HepG2 (cell line): Measurements from ENCODE around the gene OXSM. TPM values are rescaled to one million over a fixed set of nuclear protein-coding genes. Genes with fewer than 3 reads are reported as not detected.
A peak's percentile ranks its signal among the peaks of the same experiment; 100 is the strongest.

ENCODE experiments used
- ATAC-seq: fragments of 200-7000 bp; cut with Tn5 transposase; 3 replicates; pipeline ENCODE4 v1.9.1; 2020; ENCODE audit warnings: mild to moderate bottlenecking, moderate library complexity
- BruUV-seq: library from RNA; stranded (reverse); fragments of 400-500 nt; replicated peaks from 2 replicates; lab custom pipeline; 2021; lab: Mats Ljungman, UMichigan
- CTCF ChIA-PET: fragments of 300-600 bp; formaldehyde crosslinking; extraction: SDS; loops from one replicate; lab custom pipeline; 2021; ENCODE audit warnings: low total read pairs, inconsistent platforms, low intra/inter-chr PET ratio; lab: Yijun Ruan, JAX
- POLR2A ChIA-PET: fragments of 350-600 bp; sonication (Branson Sonifier 250); formaldehyde crosslinking; loops from one replicate; lab custom pipeline; 2020; ENCODE audit warnings: antibody characterized with exemption, inconsistent platforms; lab: Yijun Ruan, JAX
- DNase-seq: peaks from one replicate; pipeline ENCODE4 v3.0.0-alpha.2; 2015; ENCODE audit warnings: low spot score
- FAIRE-seq: peaks from 3 replicates; lab custom pipeline; 2011; peaks lifted over from hg19 to GRCh38; lab: Jason Lieb, UNC
- H2AFZ ChIP-seq: one replicate; pipeline ENCODE4 v1.6.1; 2011; ENCODE audit warnings: low read length, inconsistent platforms
- H3K27ac ChIP-seq: fragments of 300-600 bp; 3 replicates; pipeline ENCODE4 v1.8.0; 2011; ENCODE audit warnings: mixed run types, mild to moderate bottlenecking, mixed read lengths, low read length, inconsistent platforms; ENCODE audit not compliant: insufficient read depth; ENCODE audit errors: extremely low read length
- H3K27me3 ChIP-seq, 2 experiments: fragments of 200-600 bp in 1 of 2; 2 replicates in 1 of 2; 3 replicates in 1 of 2; pipeline versions ENCODE4 v1.6.0 to v1.8.0; 2011; ENCODE audit warnings: low read length in 2 of 2, mild to moderate bottlenecking in 2 of 2, moderate library complexity in 2 of 2, inconsistent platforms in 1 of 2; ENCODE audit not compliant: insufficient read depth in 2 of 2, control insufficient read depth in 1 of 2
- H3K36me3 ChIP-seq, 2 experiments: fragments of 200-600 bp in 1 of 2; replicated peaks in 1 of 2; 2 replicates in 1 of 2; 3 replicates in 1 of 2; pipeline versions ENCODE4 v1.5.1 to v1.8.0; 2011; ENCODE audit warnings: low read length in 2 of 2, inconsistent platforms in 1 of 2; ENCODE audit not compliant: insufficient read depth in 2 of 2, control insufficient read depth in 1 of 2
- H3K4me1 ChIP-seq: 2 replicates; pipeline ENCODE4 v1.5.1; 2012; ENCODE audit warnings: low read length, inconsistent platforms; ENCODE audit not compliant: insufficient read depth
- H3K4me2 ChIP-seq: 2 replicates; pipeline ENCODE4 v1.6.0; 2011; ENCODE audit warnings: low read depth, low read length, inconsistent platforms
- H3K4me3 ChIP-seq, 3 experiments: fragments of 200-600 bp in 1 of 3; sonication (generic), shearing (Covaris generic) in 1 of 3; replicated peaks in 1 of 3; 2 replicates each; pipeline ENCODE4 v1.5.1; 2011 to 2016; ENCODE audit warnings: low read length in 3 of 3, inconsistent platforms in 2 of 3, low read depth in 2 of 3, mild to moderate bottlenecking in 2 of 3, control low read depth in 1 of 3, mixed read lengths in 1 of 3; ENCODE audit not compliant: insufficient read depth in 1 of 3
- H3K79me2 ChIP-seq: one replicate; pipeline ENCODE4 v1.6.1; 2011; ENCODE audit warnings: low read length, inconsistent platforms; ENCODE audit not compliant: insufficient read depth
- H3K9ac ChIP-seq: 2 replicates; pipeline ENCODE4 v1.6.0; 2011; ENCODE audit warnings: mild to moderate bottlenecking, low read depth, low read length, inconsistent platforms; ENCODE audit not compliant: insufficient read depth
- H3K9me3 ChIP-seq: 2 replicates; pipeline ENCODE4 v1.5.1; 2012; ENCODE audit warnings: mild to moderate bottlenecking, low read length
- H4K20me1 ChIP-seq: 2 replicates; pipeline ENCODE4 v1.6.0; 2011; ENCODE audit warnings: inconsistent platforms, mild to moderate bottlenecking, low read length, moderate library complexity; ENCODE audit not compliant: insufficient read depth
- ASH2L ChIP-seq: fragments of 300-600, 200-600 bp; sonication (generic); IDR thresholded peaks from 2 replicates; pipeline ENCODE4 v1.7.0; 2017; ENCODE audit warnings: low read depth, mild to moderate bottlenecking, moderate library complexity, mixed read lengths, low read length; ENCODE audit not compliant: insufficient read length
- CEBPB ChIP-seq: IDR thresholded peaks from 2 replicates; pipeline ENCODE4 v1.6.1; 2011; ENCODE audit warnings: low read depth, low read length, improper control_type of control experiment, borderline replicate concordance
- CREB1 ChIP-seq, 2 experiments: fragments of 450-650 bp in 1 of 2; IDR thresholded peaks; 2 replicates each; pipeline ENCODE4 v1.6.1; 2016 to 2017; ENCODE audit warnings: control low read depth in 1 of 2, mild to moderate bottlenecking in 1 of 2, missing compliant biosample characterization in 1 of 2, missing genetic modification characterization in 1 of 2
- DR1 ChIP-seq: sonication (generic); formaldehyde crosslinking; IDR thresholded peaks from 2 replicates; pipeline ENCODE4 v1.8.0; 2021; ENCODE audit warnings: mild to moderate bottlenecking, missing genetic modification reagents, inconsistent platforms
- KDM4B ChIP-seq: sonication (generic); formaldehyde crosslinking; IDR thresholded peaks from 2 replicates; pipeline ENCODE4 v1.4.0; 2020; ENCODE audit warnings: missing genetic modification reagents
- NCOA2 ChIP-seq: sonication (generic); formaldehyde crosslinking; IDR thresholded peaks from 2 replicates; pipeline ENCODE4 v1.8.0; 2022; ENCODE audit warnings: inconsistent platforms
- NFIC ChIP-seq: IDR thresholded peaks from 2 replicates; pipeline ENCODE4 v1.6.1; 2012; ENCODE audit warnings: mild to moderate bottlenecking, low read length, inconsistent platforms
- SALL2 ChIP-seq: sonication (generic); formaldehyde crosslinking; IDR thresholded peaks from 2 replicates; pipeline ENCODE4 v1.8.1; 2023; ENCODE audit warnings: mild to moderate bottlenecking, missing genetic modification reagents, inconsistent platforms
- SP4 ChIP-seq: sonication (generic); formaldehyde crosslinking; IDR thresholded peaks from 2 replicates; pipeline ENCODE4 v1.8.1; 2023; ENCODE audit warnings: mild to moderate bottlenecking, missing genetic modification reagents
- ZBTB21 ChIP-seq: sonication (generic); formaldehyde crosslinking; IDR thresholded peaks from 2 replicates; pipeline ENCODE4 v1.4.0; 2020; ENCODE audit warnings: missing genetic modification reagents
- ZNF44 ChIP-seq: sonication (generic); formaldehyde crosslinking; IDR thresholded peaks from 2 replicates; pipeline ENCODE4 v1.5.1; 2020; ENCODE audit warnings: mild to moderate bottlenecking, missing genetic modification reagents
- ZNF569 ChIP-seq: sonication (generic); formaldehyde crosslinking; IDR thresholded peaks from 2 replicates; pipeline ENCODE4 v1.5.0; 2020; ENCODE audit warnings: mild to moderate bottlenecking, missing genetic modification reagents, moderate library complexity, borderline replicate concordance
- ZNF597 ChIP-seq: sonication (generic); formaldehyde crosslinking; IDR thresholded peaks from 2 replicates; pipeline ENCODE4 v1.5.0; 2020; ENCODE audit warnings: missing genetic modification reagents
- ZNF782 ChIP-seq: sonication (generic); formaldehyde crosslinking; IDR thresholded peaks from 2 replicates; pipeline ENCODE4 v1.4.0; 2020; ENCODE audit warnings: missing genetic modification reagents, mild to moderate bottlenecking, borderline replicate concordance
- WGBS: methylation state at CpG from one replicate; pipeline ENCODE4 v1.1.6; 2017; ENCODE audit warnings: low lambda C conversion rate; 5-methylcytosine and 5-hydroxymethylcytosine counted together
- in situ Hi-C: cut with HindIII; loops from 2 replicates; pipeline ENCODE4 v1.10.0; 2017; ENCODE audit warnings: low pct_unique_long_range_greater_than_20kb; ENCODE audit not compliant: extremely low pct_ligation_motif_present
- intact Hi-C: fragments of 100-400 bp; cut with micrococcal nuclease; formaldehyde crosslinking; loops from one replicate; pipeline ENCODE4 v1.10.0; 2022; ENCODE audit not compliant: unreplicated experiment
- polyA plus RNA-seq, 8 experiments: library from polyadenylated mRNA; depleted of rRNA in 3 of 8; stranded (reverse) in 7 of 8; unstranded in 1 of 8; fragments of >200 nt; fragmentation: Illumina TruSeq in 4 of 8; extraction: Trizol in 4 of 8; gene quantifications; 2 replicates each; pipeline versions ENCODE4 v1.2.1 to v1.2.3, GENCODE V29; 2011 to 2016; ENCODE audit warnings: low read depth in 4 of 8, missing spikeins in 1 of 8, mixed read lengths in 1 of 8; ENCODE audit not compliant: insufficient read depth in 1 of 8
- total RNA-seq, 5 experiments: library from RNA; depleted of rRNA; stranded (reverse); fragments of >200 nt; fragmentation: Illumina TruSeq; extraction: Trizol; gene quantifications; 2 replicates each; pipeline ENCODE4 v1.2.3, GENCODE V29; 2016; ENCODE audit warnings: low read depth in 1 of 5
- TF ChIP-seq, protein P1 (sequence below): sonication (generic); formaldehyde crosslinking; IDR thresholded peaks from 2 replicates; pipeline ENCODE4 v1.4.0; 2020; ENCODE audit warnings: missing genetic modification reagents, mild to moderate bottlenecking, borderline replicate concordance

The OXSM gene
- total and polyA plus RNA-seq, 2 of the 13 experiments (the other 11 are each of a cell fraction or from before 2014, with no cell fraction given): 18.2 to 34.4 TPM

DNA sequence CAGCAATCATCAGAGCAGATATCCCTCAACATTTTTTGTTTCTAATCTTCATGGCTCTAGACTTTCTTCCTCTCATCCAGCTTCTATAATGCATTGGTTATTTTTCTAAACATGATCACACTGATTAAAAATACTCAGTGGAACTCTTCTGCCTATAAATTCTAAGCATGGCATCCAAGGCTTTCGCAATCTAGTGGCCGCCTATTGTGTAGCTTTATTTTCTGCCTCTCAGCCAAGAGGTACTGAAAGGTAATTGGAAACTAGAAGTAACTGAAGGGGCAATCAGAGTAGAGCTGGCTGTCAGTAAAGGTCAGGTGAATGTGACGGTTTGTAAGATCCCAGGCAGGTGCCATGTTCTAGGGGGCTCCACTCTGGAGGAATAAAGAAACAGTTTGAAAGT lies 33.4 kb downstream of the OXSM start:
- ATAC-seq: no peak
- Histone ChIP-seq H3K9ac (no peak overlapping the region), H3K4me3 (no peak overlapping the region), H3K27me3 (no peaks in the 10 kb centered on the region), H3K27ac (no peak overlapping the region), H3K79me2 (no peaks in the 10 kb centered on the region), H3K9me3 (no peaks in the 10 kb centered on the region), H4K20me1 (no peaks in the 10 kb centered on the region), H3K4me2 (no peak overlapping the region), H3K4me1 (no peaks in the 10 kb centered on the region)
- ChIA-PET CTCF (no interaction called here), POLR2A (no interaction called here)
- DNase-seq: no peak
- intact Hi-C loops: no loop called here
- no TSS peak for BruUV-seq
- 43% methylated on average over 3 of the region's 3 CpGs for WGBS
- TF ChIP-seq NFIC (no peak), ZNF569 (CRISPR knock-in tag) (no peak), CEBPB (peak; percentile 44; the same call in 1 of the 2 replicates)
- TF ChIP-seq, all 625 proteins: peak for 1
- FAIRE-seq: no peak
- in situ Hi-C loops: no loop called here
- H3K36me3 ChIP-seq: no peaks in the 10 kb centered on the region
- H2AFZ ChIP-seq: no peak overlapping the region

DNA sequence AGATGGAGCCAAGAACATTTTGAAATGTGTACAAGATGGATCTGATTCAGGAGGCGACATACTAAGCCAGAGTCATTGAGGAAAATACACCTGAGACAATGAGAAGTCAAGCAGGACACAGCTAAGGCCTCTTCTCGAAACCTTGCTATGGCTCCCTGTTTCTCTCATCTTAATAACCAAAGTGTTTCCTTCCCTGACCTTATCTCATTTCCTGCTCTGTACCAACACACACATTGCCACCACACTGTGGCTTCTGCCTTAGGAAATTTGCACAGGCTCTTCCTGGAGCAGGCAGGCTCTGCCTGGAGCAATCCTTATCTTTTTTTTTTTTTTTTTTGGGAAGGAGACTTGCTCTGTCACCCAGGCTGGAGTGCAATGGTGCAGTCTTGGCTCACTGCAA lies 36.6 kb downstream of the OXSM start:
- FAIRE-seq: no peak
- no TSS peak for BruUV-seq
- intact Hi-C loops: no loop called here
- ChIA-PET CTCF (no interaction called here), POLR2A (no interaction called here)
- in situ Hi-C loops: no loop called here
- no peak overlapping the region for H3K4me2 ChIP-seq
- H3K79me2 ChIP-seq: no peaks in the 10 kb centered on the region
- no peaks in the 10 kb centered on the region for H3K9me3 ChIP-seq
- DNase-seq: no peak
- H3K27ac ChIP-seq: no peak overlapping the region
- H3K4me1 ChIP-seq: no peaks in the 10 kb centered on the region
- no peak overlapping the region for H3K9ac ChIP-seq
- H2AFZ ChIP-seq: no peak overlapping the region
- 0% methylated on average over 2 of the region's 2 CpGs for WGBS
- no peaks in the 10 kb centered on the region for H3K27me3 ChIP-seq
- no peaks in the 10 kb centered on the region for H4K20me1 ChIP-seq
- no peak overlapping the region for H3K4me3 ChIP-seq
- ATAC-seq: no peak
- no peaks in the 10 kb centered on the region for H3K36me3 ChIP-seq
- TF ChIP-seq ZBTB21 (CRISPR knock-in tag): no peak
- no peak for TF ChIP-seq SP4 (CRISPR knock-in tag)
- no peak for TF ChIP-seq DR1 (CRISPR knock-in tag)
- no peak for TF ChIP-seq ASH2L
- no peak for TF ChIP-seq KDM4B (CRISPR knock-in tag)
- TF ChIP-seq ZNF44 (CRISPR knock-in tag): no peak
- TF ChIP-seq, protein P1, sequence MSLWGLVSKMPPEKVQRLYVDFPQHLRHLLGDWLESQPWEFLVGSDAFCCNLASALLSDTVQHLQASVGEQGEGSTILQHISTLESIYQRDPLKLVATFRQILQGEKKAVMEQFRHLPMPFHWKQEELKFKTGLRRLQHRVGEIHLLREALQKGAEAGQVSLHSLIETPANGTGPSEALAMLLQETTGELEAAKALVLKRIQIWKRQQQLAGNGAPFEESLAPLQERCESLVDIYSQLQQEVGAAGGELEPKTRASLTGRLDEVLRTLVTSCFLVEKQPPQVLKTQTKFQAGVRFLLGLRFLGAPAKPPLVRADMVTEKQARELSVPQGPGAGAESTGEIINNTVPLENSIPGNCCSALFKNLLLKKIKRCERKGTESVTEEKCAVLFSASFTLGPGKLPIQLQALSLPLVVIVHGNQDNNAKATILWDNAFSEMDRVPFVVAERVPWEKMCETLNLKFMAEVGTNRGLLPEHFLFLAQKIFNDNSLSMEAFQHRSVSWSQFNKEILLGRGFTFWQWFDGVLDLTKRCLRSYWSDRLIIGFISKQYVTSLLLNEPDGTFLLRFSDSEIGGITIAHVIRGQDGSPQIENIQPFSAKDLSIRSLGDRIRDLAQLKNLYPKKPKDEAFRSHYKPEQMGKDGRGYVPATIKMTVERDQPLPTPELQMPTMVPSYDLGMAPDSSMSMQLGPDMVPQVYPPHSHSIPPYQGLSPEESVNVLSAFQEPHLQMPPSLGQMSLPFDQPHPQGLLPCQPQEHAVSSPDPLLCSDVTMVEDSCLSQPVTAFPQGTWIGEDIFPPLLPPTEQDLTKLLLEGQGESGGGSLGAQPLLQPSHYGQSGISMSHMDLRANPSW (CRISPR knock-in tag): no peak
- TF ChIP-seq SALL2: no peak
- TF ChIP-seq ZNF597 (CRISPR knock-in tag): no peak
- no peak for TF ChIP-seq NCOA2 (CRISPR knock-in tag)
- no peak for TF ChIP-seq ZNF782 (CRISPR knock-in tag)
- TF ChIP-seq CREB1 (IDR thresholded peaks at IDR 0.05): no peak
- TF ChIP-seq CREB1 (CRISPR knock-in tag; IDR thresholded peaks at IDR 0.05): no peak
